GM23338 (cell line): ENCODE data around the gene TSPAN32.

Source experiments
- CTCF ChIP-seq, 2 experiments: fragments of 200-600 bp in 1 of 2; sonication (generic) in 1 of 2; conservative IDR thresholded peaks; 2 replicates each; pipeline versions ENCODE4 v1.5.1 to v1.6.1; 2016 to 2017; ENCODE audit warnings: antibody characterized with exemption in 2 of 2, low read depth in 2 of 2, mild to moderate bottlenecking in 2 of 2, moderate library complexity in 1 of 2
- EZH2 ChIP-seq: fragments of 200-600 bp; sonication (generic); IDR thresholded peaks from one replicate; pipeline ENCODE4 v1.8.0; 2017; ENCODE audit warnings: antibody characterized with exemption, mild to moderate bottlenecking, low read depth; ENCODE audit not compliant: unreplicated experiment
- EZH2phosphoT487 ChIP-seq: fragments of 200-600 bp; sonication (generic); IDR thresholded peaks from one replicate; pipeline ENCODE4 v1.8.1; 2018; ENCODE audit warnings: antibody characterized with exemption; ENCODE audit not compliant: unreplicated experiment

GRCh38 chr11:2295971-2296912, 5.6 kb upstream of the TSPAN32 start:
- TF ChIP-seq CTCF (conservative IDR thresholded peaks at IDR 0.05; ENCODE audit: low read depth in 2 of 2) (no peak), EZH2 (no peak), EZH2phosphoT487 (no peak)
